Non-pigmented ciliary epithelial cell (primary cell): ENCODE measurements around the gene FBXO34.
"Not testable (repeated sequence)": the region's sequence is repeated elsewhere in the genome, so short reads cannot be mapped to it uniquely, and the experiment has no call there.

Experiments used
- DNase-seq: peaks from one replicate; pipeline ENCODE4 v3.0.0-alpha.2; 2010; ENCODE audit warnings: low read depth

The FBXO34 gene

GRCh38 chr14:55382483-55382882 is 111.3 kb downstream of the FBXO34 start:
- DNase-seq, result no peak

GRCh38 chr14:55383056-55383466 is 111.8 kb downstream of the FBXO34 start:
- not testable (repeated sequence) for DNase-seq

- no peak for DNase-seq
Measured at GRCh38 chr14:55383541-55384140, 112.4 kb downstream of the FBXO34 start.

- no peak for DNase-seq
Measured at GRCh38 chr14:55384536-55384935, 113.3 kb downstream of the FBXO34 start.

- no peak for DNase-seq
Measured at GRCh38 chr14:55386037-55386808, 115.0 kb downstream of the FBXO34 start.

- DNase-seq, result no peak
Measured at GRCh38 chr14:55387121-55387520, 115.9 kb downstream of the FBXO34 start.

GRCh38 chr14:55388160-55388559 is 116.9 kb downstream of the FBXO34 start:
- no peak for DNase-seq

- no peak for DNase-seq
Measured at GRCh38 chr14:55389330-55389729, 118.1 kb downstream of the FBXO34 start.

- DNase-seq, result peak; percentile 92
Measured at GRCh38 chr14:55398679-55399078, 127.5 kb downstream of the FBXO34 start.

GRCh38 chr14:55399183-55399582 is 128.0 kb downstream of the FBXO34 start:
- DNase-seq, result no peak

GRCh38 chr14:55399852-55400251 is 128.6 kb downstream of the FBXO34 start:
- DNase-seq, result no peak

- DNase-seq, result no peak
Measured at GRCh38 chr14:55401751-55402150, 130.5 kb downstream of the FBXO34 start.
